Esophagus muscularis mucosa (tissue), 4 donors: ENCODE measurements around the gene AGPS. TPM values are rescaled to one million over a fixed set of nuclear protein-coding genes. Genes with fewer than 3 reads are reported as not detected.
"Not testable (repeated sequence)": the region's sequence is repeated elsewhere in the genome, so short reads cannot be mapped to it uniquely, and the experiment has no call there.

ENCODE experiments used
- DNase-seq: peaks from one replicate; pipeline ENCODE4 v3.0.0-alpha.2; 2017; ENCODE audit errors: extremely low spot score
- H3K27ac ChIP-seq, 4 donors: fragments of 200-600 bp; sonication (generic); replicated peaks in 1 of 4; 1 replicate in 3 of 4; 2 replicates in 1 of 4; pipeline ENCODE4 v1.5.1; 2016 to 2019; ENCODE audit warnings: mild to moderate bottlenecking in 1 of 4
- H3K27me3 ChIP-seq, 4 donors: fragments of 200-600 bp; sonication (generic); one replicate each; pipeline versions ENCODE4 v1.5.1 to v1.6.0; 2016 to 2019
- H3K36me3 ChIP-seq, 4 donors: fragments of 200-600 bp; sonication (generic); one replicate each; pipeline ENCODE4 v1.5.1; 2016 to 2019
- H3K4me1 ChIP-seq, 4 donors: fragments of 200-600 bp; sonication (generic); one replicate each; pipeline ENCODE4 v1.5.1; 2016 to 2019
- H3K4me3 ChIP-seq, 4 donors: fragments of 200-600 bp; sonication (generic); 1 replicate in 2 of 4; 2 replicates in 2 of 4; pipeline ENCODE4 v1.5.1; 2016 to 2019; ENCODE audit warnings: mild to moderate bottlenecking in 4 of 4, moderate library complexity in 1 of 4
- H3K9me3 ChIP-seq, 4 donors: fragments of 200-600 bp; sonication (generic); 1 replicate in 3 of 4; 2 replicates in 1 of 4; pipeline ENCODE4 v1.5.1; 2016 to 2019
- CTCF ChIP-seq, 3 experiments: fragments of 200-600 bp in 2 of 3; fragments of 450-650 bp in 1 of 3; sonication (generic) in 2 of 3; IDR thresholded peaks; one replicate each; pipeline ENCODE4 v1.5.1; 2017 to 2019; ENCODE audit warnings: antibody characterized with exemption in 3 of 3, mild to moderate bottlenecking in 2 of 3, moderate library complexity in 1 of 3
- EP300 ChIP-seq: sonication (generic); formaldehyde crosslinking; IDR thresholded peaks from one replicate; pipeline ENCODE4 v1.6.1; 2017; ENCODE audit warnings: antibody characterized with exemption
- POLR2A ChIP-seq: fragments of 450-650 bp; IDR thresholded peaks from one replicate; pipeline ENCODE4 v1.6.1; 2017; ENCODE audit warnings: antibody characterized with exemption, moderate library complexity, mild to moderate bottlenecking, low read depth
- POLR2AphosphoS5 ChIP-seq, 2 donors: sonication (generic); formaldehyde crosslinking; IDR thresholded peaks; one replicate each; pipeline ENCODE4 v1.6.1; 2017; ENCODE audit warnings: antibody characterized with exemption in 2 of 2
- WGBS: methylation state at CpG from one replicate; pipeline ENCODE4 v1.1.5; 2018; 5-methylcytosine and 5-hydroxymethylcytosine counted together
- intact Hi-C: fragments of 100-400 bp; cut with DNase I; formaldehyde crosslinking; loops from one replicate; pipeline ENCODE4 v1.15.1; 2023
- total RNA-seq, 4 donors: library from RNA; depleted of rRNA; stranded (reverse); fragments of >200 nt; gene quantifications; one replicate each; pipeline versions ENCODE4 v1.1.0 to v1.2.1, GENCODE V29; 2016

The AGPS gene
- total RNA-seq, 4 donors from 2014 or later = 26.3 to 46.1 (median 37.0) TPM

GRCh38 chr2:177363332-177363731, 29.2 kb upstream of the AGPS start:
- Histone ChIP-seq H3K27me3 (no peaks in the 10 kb centered on the region), H3K9me3 (no peaks in the 10 kb centered on the region), H3K27ac (no peak overlapping the region), H3K36me3 (no peaks in the 10 kb centered on the region), H3K4me1 (peaks cover 0 to 16% (median 14%) of the 10 kb centered on the region in 4 donors), H3K4me3 (no peak overlapping the region)
- WGBS = 94% methylated on average over 7 of the region's 7 CpGs
- intact Hi-C loops = no loop called here
- TF ChIP-seq EP300 (no peak), POLR2AphosphoS5 (IDR thresholded peaks at IDR 0.05) (no peak)
- DNase-seq = no peak

GRCh38 chr2:177365764-177366163, 26.8 kb upstream of the AGPS start:
- DNase-seq, H3K27me3 ChIP-seq, H3K9me3 ChIP-seq, H3K4me3 ChIP-seq, H3K27ac ChIP-seq, intact Hi-C loops, H3K36me3 ChIP-seq, H3K4me1 ChIP-seq: not testable (repeated sequence)

DNA sequence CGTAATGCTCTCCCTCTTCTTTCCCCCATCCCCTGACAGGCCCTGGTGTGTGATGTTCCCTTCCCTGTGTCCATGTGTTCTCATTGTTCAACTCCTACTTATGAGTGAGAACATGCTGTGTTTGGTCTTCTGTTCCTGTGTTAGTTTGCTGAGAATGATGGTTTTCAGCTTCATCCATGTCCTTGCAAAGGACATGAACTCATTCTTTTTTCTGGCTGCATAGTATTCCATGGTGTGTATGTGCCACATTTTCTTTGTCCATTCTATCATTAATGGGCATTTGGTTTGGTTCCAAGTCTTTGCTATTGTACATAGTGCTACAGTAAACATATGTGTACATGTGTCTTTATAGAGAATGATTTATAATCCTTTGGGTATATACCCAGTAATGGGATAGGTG, 24.6 kb upstream of the AGPS start:
- H3K9me3 ChIP-seq, H3K36me3 ChIP-seq, H3K4me3 ChIP-seq, H3K27ac ChIP-seq, intact Hi-C loops, DNase-seq, H3K27me3 ChIP-seq, H3K4me1 ChIP-seq: not testable (repeated sequence)
- WGBS = 100% methylated on average over 1 of the region's 1 CpG

DNA sequence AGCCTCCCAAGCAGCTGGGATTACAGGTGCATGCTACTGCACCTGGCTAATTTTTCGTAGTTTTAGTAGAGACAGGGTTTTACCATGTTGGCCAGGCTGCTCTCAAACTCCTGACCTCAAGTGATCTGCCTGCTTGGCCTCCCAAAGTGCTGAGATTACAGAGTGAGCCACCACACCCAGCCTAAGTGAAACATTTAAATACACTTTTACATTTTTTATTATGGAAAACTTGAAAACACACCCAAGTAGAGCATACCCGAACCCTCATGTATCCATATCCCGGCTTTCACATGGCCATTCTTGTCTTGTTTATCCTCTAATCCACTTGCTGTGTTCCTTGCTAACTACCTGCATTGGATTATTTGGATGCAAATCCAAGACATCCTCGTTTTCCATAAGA, 13.2 kb upstream of the AGPS start:
- Histone ChIP-seq H3K4me3 (no peak overlapping the region), H3K27me3 (no peaks in the 10 kb centered on the region), H3K9me3 (no peaks in the 10 kb centered on the region), H3K36me3 (peaks cover 0 to 10% (median 4%) of the 10 kb centered on the region in 4 donors), H3K27ac (no peak overlapping the region), H3K4me1 (no peaks in the 10 kb centered on the region)
- intact Hi-C loops = no loop called here
- DNase-seq = no peak
- WGBS = 89% methylated on average over 4 of the region's 4 CpGs
- TF ChIP-seq EP300 (no peak), CTCF (IDR thresholded peaks at IDR 0.05) (no peak), POLR2A (no peak), POLR2AphosphoS5 (IDR thresholded peaks at IDR 0.05) (no peak)

DNA sequence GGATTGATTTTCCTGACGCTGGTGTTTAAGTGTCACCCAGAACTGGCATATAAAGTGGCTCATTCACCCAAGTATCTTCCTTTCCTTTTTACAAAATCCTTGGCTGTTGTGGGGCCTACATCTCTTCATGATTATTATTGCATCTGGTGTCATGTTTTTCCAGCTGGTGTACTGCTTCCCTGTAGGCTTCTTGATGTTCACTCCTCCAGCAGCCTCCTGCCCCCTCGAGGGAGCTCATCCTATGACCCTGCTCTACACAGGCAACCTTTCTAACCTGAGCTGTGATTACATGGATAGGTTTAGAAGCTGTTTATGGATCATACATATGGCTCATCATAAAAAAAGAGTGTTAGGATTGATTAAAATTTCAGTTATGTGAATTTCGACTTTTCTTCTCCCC, 12.4 kb upstream of the AGPS start:
- 87% methylated on average over 3 of the region's 3 CpGs for WGBS
- DNase-seq = no peak

DNA sequence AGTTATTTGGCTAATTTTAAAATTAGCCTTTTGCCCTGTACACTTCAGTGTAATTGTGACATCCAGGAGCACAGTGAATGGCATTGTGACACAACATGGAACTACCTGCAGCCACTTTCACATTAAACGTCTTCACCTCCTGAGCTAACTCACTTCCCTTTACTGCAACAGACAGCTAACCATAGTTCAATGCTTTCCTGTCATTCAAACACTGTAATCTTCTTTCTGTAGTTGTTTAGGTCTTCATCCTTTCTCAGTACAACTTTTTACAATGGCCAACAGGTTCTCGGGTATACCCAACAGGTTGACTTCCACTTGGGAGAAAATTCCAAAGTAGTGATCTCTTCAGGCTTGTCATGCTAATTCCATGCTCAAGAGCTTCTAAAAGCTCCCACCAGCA, 8.6 kb upstream of the AGPS start:
- no peak overlapping the region for H3K27ac ChIP-seq
- DNase-seq = no peak
- H3K36me3 ChIP-seq = peaks cover 0 to 10% (median 4%) of the 10 kb centered on the region in 4 donors
- no peaks in the 10 kb centered on the region for H3K9me3 ChIP-seq
- TF ChIP-seq CTCF (IDR thresholded peaks at IDR 0.05) (no peak), POLR2AphosphoS5 (IDR thresholded peaks at IDR 0.05) (no peak), EP300 (no peak), POLR2A (no peak)
- intact Hi-C loops = no loop called here
- 53% methylated on average over 2 of the region's 2 CpGs for WGBS
- no peaks in the 10 kb centered on the region for H3K4me1 ChIP-seq
- H3K4me3 ChIP-seq = no peak overlapping the region
- no peaks in the 10 kb centered on the region for H3K27me3 ChIP-seq

More for the DNA sequence above, 12.4 kb upstream of the AGPS start:
- no peaks in the 10 kb centered on the region for H3K27me3 ChIP-seq
- H3K4me1 ChIP-seq = no peaks in the 10 kb centered on the region
- H3K9me3 ChIP-seq = no peaks in the 10 kb centered on the region
- TF ChIP-seq EP300 (no peak), POLR2A (no peak), POLR2AphosphoS5 (IDR thresholded peaks at IDR 0.05) (no peak), CTCF (IDR thresholded peaks at IDR 0.05) (no peak)
- H3K36me3 ChIP-seq = peaks cover 0 to 10% (median 4%) of the 10 kb centered on the region in 4 donors
- no peak overlapping the region for H3K4me3 ChIP-seq
- intact Hi-C loops = no loop called here
- no peak overlapping the region for H3K27ac ChIP-seq
